Neural cell (in vitro differentiated cells): ENCODE data around the gene GALNT1. TPM values are rescaled to one million over a fixed set of nuclear protein-coding genes. Genes with fewer than 3 reads are reported as not detected.

Experiments
- H2AFZ ChIP-seq: fragments of 200-600, 300-800 bp; sonication (generic), shearing (Covaris generic); 2 replicates; pipeline ENCODE4 v1.6.0; 2014; ENCODE audit warnings: low read depth, mild to moderate bottlenecking, antibody characterized with exemption, low read length, moderate library complexity
- H3F3A ChIP-seq: fragments of 200-600 bp; shearing (Covaris generic); 2 replicates; pipeline ENCODE4 v1.6.1; 2016; ENCODE audit warnings: mild to moderate bottlenecking, moderate library complexity, mixed read lengths, antibody characterized with exemption, low read length; ENCODE audit not compliant: insufficient read depth, poor library complexity, severe bottlenecking
- H3K27ac ChIP-seq: fragments of 200-600, 300-800 bp; sonication (generic), shearing (Covaris generic); 2 replicates; pipeline ENCODE4 v1.5.1; 2014; ENCODE audit warnings: mild to moderate bottlenecking, low read length, moderate library complexity
- H3K27me3 ChIP-seq: fragments of 300-800, 200-600 bp; sonication (generic), shearing (Covaris generic); 2 replicates; pipeline ENCODE4 v1.6.0; 2014; ENCODE audit warnings: mild to moderate bottlenecking, low read depth, low read length, moderate library complexity; ENCODE audit not compliant: insufficient read depth
- H3K36me3 ChIP-seq: fragments of 300-800, 200-600 bp; sonication (generic), shearing (Covaris generic); 2 replicates; pipeline ENCODE4 v1.5.1; 2014; ENCODE audit warnings: mild to moderate bottlenecking, antibody characterized with exemption, low read length, moderate library complexity; ENCODE audit not compliant: insufficient read depth
- H3K4me2 ChIP-seq: fragments of 300-800, 200-600 bp; sonication (generic), shearing (Covaris generic); 2 replicates; pipeline ENCODE4 v1.6.0; 2014; ENCODE audit warnings: mild to moderate bottlenecking, low read length
- H3K4me3 ChIP-seq: fragments of 300-800, 200-600 bp; sonication (generic), shearing (Covaris generic); 2 replicates; pipeline ENCODE4 v1.5.1; 2014; ENCODE audit warnings: mild to moderate bottlenecking, low read length, moderate library complexity
- H3K79me2 ChIP-seq: fragments of 200-600 bp; shearing (Covaris generic); replicated peaks from 2 replicates; pipeline ENCODE4 v1.6.0; 2014; ENCODE audit warnings: mild to moderate bottlenecking, low read length, moderate library complexity; ENCODE audit not compliant: insufficient read depth
- H3K9ac ChIP-seq: fragments of 300-800, 200-600 bp; sonication (generic), shearing (Covaris generic); 2 replicates; pipeline ENCODE4 v1.6.1; 2016; ENCODE audit warnings: mild to moderate bottlenecking, low read length, mixed read lengths
- H3K9me2 ChIP-seq: fragments of 200-600 bp; shearing (Covaris generic); 2 replicates; pipeline ENCODE4 v1.6.1; 2016; ENCODE audit warnings: mild to moderate bottlenecking, low read length, mixed read lengths; ENCODE audit not compliant: insufficient read depth
- H3K9me3 ChIP-seq: fragments of 200-600, 300-800 bp; sonication (generic), shearing (Covaris generic); 2 replicates; pipeline ENCODE4 v1.6.1; 2016; ENCODE audit warnings: mild to moderate bottlenecking, mixed run types, low read length, moderate library complexity, mixed read lengths
- H4K20me1 ChIP-seq: fragments of 200-600 bp; shearing (Covaris generic); 2 replicates; pipeline ENCODE4 v1.6.1; 2016; ENCODE audit warnings: mild to moderate bottlenecking, mixed run types; ENCODE audit not compliant: insufficient read depth
- CTCF ChIP-seq: fragments of 450-650 bp; IDR thresholded peaks from 2 replicates; pipeline ENCODE4 v1.5.1; 2014; ENCODE audit warnings: antibody characterized with exemption, mild to moderate bottlenecking, moderate library complexity; ENCODE audit not compliant: poor library complexity, severe bottlenecking
- POLR2AphosphoS5 ChIP-seq: IDR thresholded peaks from 2 replicates; pipeline ENCODE4 v1.6.1; 2012
- RAD21 ChIP-seq: fragments of 450-650 bp; conservative IDR thresholded peaks from 2 replicates; pipeline ENCODE4 v1.6.1; 2014; ENCODE audit warnings: antibody characterized with exemption, mild to moderate bottlenecking, moderate library complexity
- SMC3 ChIP-seq: fragments of 450-650 bp; conservative IDR thresholded peaks from 2 replicates; pipeline ENCODE4 v1.6.1; 2014; ENCODE audit warnings: antibody characterized with exemption, mild to moderate bottlenecking, moderate library complexity; ENCODE audit not compliant: poor library complexity
- polyA plus RNA-seq: library from polyadenylated mRNA; depleted of rRNA; stranded (reverse); fragments of >200 nt; gene quantifications from 2 replicates; pipeline ENCODE4 v1.2.3, GENCODE V29; 2014

The GALNT1 gene
- polyA plus RNA-seq, 1 donor from 2014 or later: 103 TPM

- Histone ChIP-seq H4K20me1 (no peaks in the 10 kb centered on the region), H3K9me3 (no peaks in the 10 kb centered on the region), H3F3A (no peaks in the 10 kb centered on the region), H2AFZ (peak overlapping the region; percentile 10), H3K4me3 (no peak overlapping the region), H3K4me2 (no peak overlapping the region), H3K36me3 (no peaks in the 10 kb centered on the region), H3K79me2 (no peaks in the 10 kb centered on the region), H3K27me3 (no peaks in the 10 kb centered on the region), H3K9ac (no peak overlapping the region), H3K9me2 (no peaks in the 10 kb centered on the region), H3K27ac (no peak overlapping the region)
- TF ChIP-seq SMC3 (peak; percentile 90), CTCF (peak; percentile 93), POLR2AphosphoS5 (no peak), RAD21 (peak; percentile 91)
Observed at GRCh38 chr18:35756506-35757117, 175.1 kb downstream of the GALNT1 start.

Other genes starting within 250 kb of the GALNT1 start
- 39.4 and 46.3 TPM in 2 replicates for gene ZNF24, start 237.3 kb upstream of the GALNT1 start, polyA plus RNA-seq
- gene ZNF396, start 204.4 kb upstream of the GALNT1 start, polyA plus RNA-seq: 0.92 and 2.6 TPM in 2 replicates
- gene INO80C, start 83.8 kb upstream of the GALNT1 start, polyA plus RNA-seq: 28.2 and 30.5 TPM in 2 replicates